Neural crest cell (in vitro differentiated cells): Measurements from ENCODE around the gene ARMC6. TPM values are rescaled to one million over a fixed set of nuclear protein-coding genes. Genes with fewer than 3 reads are reported as not detected.

Experiments
- DNase-seq: peaks from one replicate; pipeline ENCODE4 v3.0.0; 2021; ENCODE audit warnings: low read depth, mixed read lengths, low spot score
- H3K27ac Mint-ChIP-seq: one replicate; pipeline ENCODE4 v1.8.0; 2021; ENCODE audit warnings: mild to moderate bottlenecking, mixed read lengths; ENCODE audit not compliant: unreplicated experiment
- H3K27me3 Mint-ChIP-seq: 2 replicates; pipeline ENCODE4 v1.8.0; 2021; ENCODE audit warnings: low read depth, mild to moderate bottlenecking, mixed read lengths
- H3K36me3 Mint-ChIP-seq: 2 replicates; pipeline ENCODE4 v1.8.0; 2021; ENCODE audit warnings: low read depth, mild to moderate bottlenecking, mixed read lengths
- H3K4me1 Mint-ChIP-seq: 2 replicates; pipeline ENCODE4 v1.8.0; 2021; ENCODE audit warnings: mixed read lengths
- H3K4me3 Mint-ChIP-seq: one replicate; pipeline ENCODE4 v1.8.0; 2021; ENCODE audit warnings: mild to moderate bottlenecking, mixed read lengths
- H3K9me3 Mint-ChIP-seq: 2 replicates; pipeline ENCODE4 v1.8.0; 2021; ENCODE audit warnings: mixed read lengths
- CTCF ChIP-seq: fragments of 200-600 bp; sonication (generic); conservative IDR thresholded peaks from 2 replicates; pipeline ENCODE4 v1.5.0; 2021; ENCODE audit warnings: antibody characterized with exemption, mild to moderate bottlenecking
- total RNA-seq: library from RNA; stranded (reverse); gene quantifications from 2 replicates; pipeline ENCODE4 v1.2.1, GENCODE V29; 2021

The ARMC6 gene
- total RNA-seq, 1 donor from 2014 or later, result 52.5 TPM

DNA sequence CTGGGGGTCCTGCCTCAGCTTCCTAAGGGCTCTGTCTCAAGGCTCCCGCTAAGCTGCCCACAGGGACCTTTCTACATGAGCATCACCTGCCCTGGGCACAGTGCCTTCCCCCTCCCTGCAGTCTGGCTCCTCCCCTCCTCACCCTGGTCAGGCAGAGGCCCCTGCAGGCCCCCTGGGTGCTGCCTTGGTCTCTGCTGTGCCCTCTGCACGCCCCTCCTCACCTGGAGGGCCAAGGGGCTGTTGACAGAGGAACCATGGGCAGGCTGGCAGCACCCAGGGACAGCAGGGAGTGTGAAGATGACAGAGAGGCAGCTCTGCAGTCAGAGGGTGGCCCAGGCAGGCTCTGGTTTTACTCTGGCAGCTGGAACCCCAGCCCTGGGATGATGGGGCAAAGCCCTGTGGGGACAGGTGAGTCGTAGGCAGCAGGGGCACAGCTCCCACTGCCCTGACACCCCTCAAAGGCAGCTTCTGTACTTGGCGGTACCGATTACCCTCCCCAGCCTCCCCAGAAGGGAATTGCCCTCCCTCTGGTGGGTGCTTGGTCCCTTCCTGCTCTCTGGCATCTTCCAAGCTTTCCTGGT is 43.2 kb upstream of the ARMC6 start:
- DNase-seq, result no peak
- peaks cover 4% of the 10 kb centered on the region for H3K36me3 Mint-ChIP-seq
- TF ChIP-seq CTCF, result no peak
- H3K4me3 Mint-ChIP-seq, result no peak overlapping the region
- peaks cover 4% of the 10 kb centered on the region for H3K27me3 Mint-ChIP-seq
- H3K27ac Mint-ChIP-seq, result no peak overlapping the region
- no peaks in the 10 kb centered on the region for H3K9me3 Mint-ChIP-seq
- H3K4me1 Mint-ChIP-seq, result peaks cover 10% of the 10 kb centered on the region

DNA sequence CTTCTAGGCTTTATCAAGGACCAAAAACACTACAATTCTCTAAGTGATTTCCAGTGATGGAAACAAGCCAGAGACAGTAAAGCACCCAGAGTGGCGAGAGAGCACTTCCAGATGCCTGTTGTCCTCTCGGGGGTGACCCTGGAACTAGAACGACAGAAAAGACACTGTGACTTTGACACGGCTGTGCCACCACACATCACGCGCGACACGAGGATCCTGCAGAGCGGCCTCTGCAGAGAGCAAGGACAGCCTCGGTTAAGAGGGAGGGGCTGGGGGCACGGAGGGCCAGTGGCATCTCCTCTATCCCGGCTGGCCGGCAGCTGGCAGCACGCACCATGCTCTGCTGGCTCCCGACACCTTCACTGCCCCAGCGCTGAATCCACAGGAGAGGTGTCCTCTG is 42.4 kb upstream of the ARMC6 start:
- H3K36me3 Mint-ChIP-seq, result peaks cover 4% of the 10 kb centered on the region
- peaks cover 11% of the 10 kb centered on the region for H3K4me1 Mint-ChIP-seq
- no peak for TF ChIP-seq CTCF
- DNase-seq, result no peak
- H3K4me3 Mint-ChIP-seq, result no peak overlapping the region
- no peak overlapping the region for H3K27ac Mint-ChIP-seq
- H3K27me3 Mint-ChIP-seq, result peaks cover 4% of the 10 kb centered on the region
- no peaks in the 10 kb centered on the region for H3K9me3 Mint-ChIP-seq

- H3K4me1 Mint-ChIP-seq, result peaks cover 12% of the 10 kb centered on the region
- no peaks in the 10 kb centered on the region for H3K9me3 Mint-ChIP-seq
- DNase-seq, result no peak
Measured at GRCh38 chr19:18991468-18991867, 41.9 kb upstream of the ARMC6 start.

GRCh38 chr19:18992696-18993095 is 40.7 kb upstream of the ARMC6 start:
- Mint-ChIP-seq H3K4me3 (no peak overlapping the region), H3K27ac (no peak overlapping the region), H3K27me3 (no peaks in the 10 kb centered on the region), H3K9me3 (no peaks in the 10 kb centered on the region), H3K36me3 (peaks cover 4% of the 10 kb centered on the region), H3K4me1 (peaks cover 7% of the 10 kb centered on the region)
- no peak for DNase-seq
- TF ChIP-seq CTCF, result no peak

More at GRCh38 chr19:18991468-18991867, 41.9 kb upstream of the ARMC6 start:
- Mint-ChIP-seq H3K4me3 (no peak overlapping the region), H3K27ac (no peak overlapping the region), H3K27me3 (peaks cover 4% of the 10 kb centered on the region), H3K36me3 (peaks cover 4% of the 10 kb centered on the region)
- TF ChIP-seq CTCF, result no peak

- Mint-ChIP-seq H3K9me3 (no peaks in the 10 kb centered on the region), H3K27ac (no peak overlapping the region), H3K27me3 (no peaks in the 10 kb centered on the region), H3K4me3 (no peak overlapping the region), H3K36me3 (peaks cover 4% of the 10 kb centered on the region), H3K4me1 (peaks cover 7% of the 10 kb centered on the region)
- no peak for TF ChIP-seq CTCF
- DNase-seq, result no peak
Measured at GRCh38 chr19:18993115-18993514, 40.3 kb upstream of the ARMC6 start.
